HepG2 (cell line): ENCODE data around the gene ATG13. TPM values are rescaled to one million over a fixed set of nuclear protein-coding genes. Genes with fewer than 3 reads are reported as not detected.

ENCODE experiments used
- CCAR2 ChIP-seq: fragments of 200-400 bp; formaldehyde crosslinking; optimal IDR thresholded peaks from 2 replicates; pipeline ENCODE3; 2018; ENCODE audit warnings: low read depth, mild to moderate bottlenecking, low read length, moderate library complexity
- CSRNP1 ChIP-seq: sonication (generic); formaldehyde crosslinking; IDR thresholded peaks from 2 replicates; pipeline ENCODE4 v1.8.1; 2023; ENCODE audit warnings: mild to moderate bottlenecking, missing genetic modification reagents
- DMAP1 ChIP-seq: IDR thresholded peaks from 2 replicates; pipeline ENCODE4 v1.6.1; 2016
- DNMT3B ChIP-seq: conservative IDR thresholded peaks from 2 replicates; pipeline ENCODE4 v1.6.1; 2016; ENCODE audit warnings: missing biosample characterization, control low read depth
- FOXJ3 ChIP-seq: sonication (generic); formaldehyde crosslinking; IDR thresholded peaks from 2 replicates; pipeline ENCODE4 v1.4.0; 2020; ENCODE audit warnings: missing genetic modification reagents, mild to moderate bottlenecking, borderline replicate concordance
- FOXP1 ChIP-seq, 2 experiments: fragments of 450-650 bp in 1 of 2; IDR thresholded peaks; 2 replicates each; pipeline ENCODE4 v1.6.1; 2017 to 2018; ENCODE audit warnings: antibody characterized with exemption in 1 of 2
- GTF2F1 ChIP-seq: fragments of 150-350 bp; IDR thresholded peaks from 2 replicates; pipeline ENCODE4 v1.6.1; 2014; ENCODE audit warnings: low read length
- HDAC1 ChIP-seq: sonication (generic); formaldehyde crosslinking; IDR thresholded peaks from 2 replicates; pipeline ENCODE4 v1.5.1; 2020; ENCODE audit warnings: mild to moderate bottlenecking, missing genetic modification reagents
- HOXA5 ChIP-seq: sonication (generic); formaldehyde crosslinking; IDR thresholded peaks from 2 replicates; pipeline ENCODE4 v1.4.0; 2020; ENCODE audit warnings: missing genetic modification reagents
- KLF13 ChIP-seq: sonication (generic); formaldehyde crosslinking; IDR thresholded peaks from 2 replicates; pipeline ENCODE4 v1.4.0; 2020; ENCODE audit warnings: mild to moderate bottlenecking, missing genetic modification reagents
- NR2F6 ChIP-seq, 2 experiments: IDR thresholded peaks; 2 replicates each; pipeline ENCODE4 v1.6.1; 2016; ENCODE audit warnings: antibody characterized with exemption in 1 of 2, mild to moderate bottlenecking in 1 of 2
- PHF21A ChIP-seq: sonication (generic); formaldehyde crosslinking; IDR thresholded peaks from 2 replicates; pipeline ENCODE4 v1.5.0; 2020; ENCODE audit warnings: mild to moderate bottlenecking, missing genetic modification reagents
- RXRA ChIP-seq: sonication (generic); formaldehyde crosslinking; IDR thresholded peaks from 2 replicates; pipeline ENCODE4 v1.5.1; 2020; ENCODE audit warnings: missing genetic modification reagents
- SKI ChIP-seq: fragments of 450-650 bp; IDR thresholded peaks from one replicate; pipeline ENCODE4 v1.6.1; 2018; ENCODE audit warnings: mild to moderate bottlenecking; ENCODE audit not compliant: partially characterized antibody
- SOX13 ChIP-seq, 3 experiments: fragments of 450-650 bp in 1 of 3; sonication (generic) in 1 of 3; formaldehyde crosslinking in 1 of 3; IDR thresholded peaks in 2 of 3; conservative IDR thresholded peaks in 1 of 3; 2 replicates each; pipeline versions ENCODE4 v1.5.0 to v1.6.1; 2016 to 2020; ENCODE audit warnings: antibody characterized with exemption in 1 of 3, mild to moderate bottlenecking in 1 of 3, missing compliant biosample characterization in 1 of 3, missing genetic modification reagents in 1 of 3, moderate library complexity in 1 of 3
- SOX5 ChIP-seq: IDR thresholded peaks from 2 replicates; pipeline ENCODE4 v1.6.1; 2016; ENCODE audit warnings: borderline replicate concordance
- YEATS2 ChIP-seq: sonication (generic); formaldehyde crosslinking; IDR thresholded peaks from 2 replicates; pipeline ENCODE4 v1.4.0; 2020; ENCODE audit warnings: missing genetic modification reagents, borderline replicate concordance
- ZBTB7B ChIP-seq: sonication (generic); formaldehyde crosslinking; IDR thresholded peaks from 2 replicates; pipeline ENCODE4 v1.4.0; 2020; ENCODE audit warnings: missing genetic modification reagents
- ZFY ChIP-seq: sonication (generic); formaldehyde crosslinking; IDR thresholded peaks from 2 replicates; pipeline ENCODE4 v1.4.0; 2020; ENCODE audit warnings: missing genetic modification reagents
- ZNF12 ChIP-seq: sonication (generic); formaldehyde crosslinking; IDR thresholded peaks from 2 replicates; pipeline ENCODE4 v1.5.0; 2020; ENCODE audit warnings: missing genetic modification reagents
- ZNF124 ChIP-seq: sonication (generic); formaldehyde crosslinking; IDR thresholded peaks from 2 replicates; pipeline ENCODE4 v1.4.0; 2020; ENCODE audit warnings: missing genetic modification reagents
- ZNF224 ChIP-seq: sonication (generic); formaldehyde crosslinking; IDR thresholded peaks from 2 replicates; pipeline ENCODE4 v1.5.0; 2020; ENCODE audit warnings: mild to moderate bottlenecking, missing genetic modification reagents
- ZNF30 ChIP-seq: sonication (generic); formaldehyde crosslinking; IDR thresholded peaks from 2 replicates; pipeline ENCODE4 v1.5.0; 2020; ENCODE audit warnings: mild to moderate bottlenecking, missing genetic modification reagents
- ZNF510 ChIP-seq: sonication (generic); formaldehyde crosslinking; IDR thresholded peaks from 2 replicates; pipeline ENCODE4 v1.4.0; 2020; ENCODE audit warnings: low read depth, mild to moderate bottlenecking, missing genetic modification reagents
- ZNF576 ChIP-seq: sonication (generic); formaldehyde crosslinking; IDR thresholded peaks from 2 replicates; pipeline ENCODE4 v1.4.0; 2020; ENCODE audit warnings: mild to moderate bottlenecking, missing genetic modification reagents
- ZNF614 ChIP-seq: IDR thresholded peaks from 2 replicates; pipeline ENCODE4 v1.6.1; 2018; ENCODE audit warnings: missing biosample characterization, missing genetic modification reagents, inconsistent platforms, borderline replicate concordance
- ZUFSP ChIP-seq: sonication (generic); formaldehyde crosslinking; IDR thresholded peaks from 2 replicates; pipeline ENCODE4 v1.9.0; 2021; ENCODE audit warnings: missing genetic modification reagents, mild to moderate bottlenecking, borderline replicate concordance
- polyA plus RNA-seq, 8 experiments: library from polyadenylated mRNA; depleted of rRNA in 3 of 8; stranded (reverse) in 7 of 8; unstranded in 1 of 8; fragments of >200 nt; fragmentation: Illumina TruSeq in 4 of 8; extraction: Trizol in 4 of 8; gene quantifications; 2 replicates each; pipeline versions ENCODE4 v1.2.1 to v1.2.3, GENCODE V29; 2011 to 2016; ENCODE audit warnings: low read depth in 4 of 8, missing spikeins in 1 of 8, mixed read lengths in 1 of 8; ENCODE audit not compliant: insufficient read depth in 1 of 8
- total RNA-seq, 5 experiments: library from RNA; depleted of rRNA; stranded (reverse); fragments of >200 nt; fragmentation: Illumina TruSeq; extraction: Trizol; gene quantifications; 2 replicates each; pipeline ENCODE4 v1.2.3, GENCODE V29; 2016; ENCODE audit warnings: low read depth in 1 of 5
- TF ChIP-seq, protein P1 (sequence below), 2 experiments: fragments of 450-650 bp in 1 of 2; sonication (generic) in 1 of 2; formaldehyde crosslinking; IDR thresholded peaks; 2 replicates each; pipeline versions ENCODE4 v1.5.0 to v1.8.0; 2020 to 2022; ENCODE audit warnings: mild to moderate bottlenecking in 1 of 2, missing genetic modification reagents in 1 of 2

Gene ATG13
- total and polyA plus RNA-seq, 2 of the 13 experiments (the other 11 are each of a cell fraction or from before 2014, with no cell fraction given): 55.0 to 77.3 TPM

DNA sequence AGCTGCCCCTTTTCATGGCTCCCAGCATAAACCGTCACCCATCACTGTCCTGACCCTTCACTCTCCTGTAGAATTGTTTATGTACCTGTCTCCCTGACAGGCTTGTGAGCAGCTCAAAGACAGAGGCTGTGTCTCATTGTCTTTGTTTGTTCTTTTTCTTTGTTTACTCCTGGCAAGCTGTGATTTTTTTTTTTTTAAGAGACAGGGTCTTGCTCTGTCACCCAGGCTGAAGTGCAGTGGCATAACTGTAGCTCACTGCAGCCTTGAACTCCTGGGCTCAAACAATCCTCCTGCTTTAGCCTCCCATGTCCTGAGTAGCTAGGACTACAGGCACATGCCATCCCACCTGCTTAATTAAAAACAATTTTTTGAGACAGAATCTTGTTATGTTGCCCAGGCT lies 73.3 kb downstream of the ATG13 start (continued):
- TF ChIP-seq ZNF510 (CRISPR knock-in tag) (no peak), NR2F6 (IDR thresholded peaks at IDR 0.05) (peak; percentile 37), NR2F6 (CRISPR knock-in tag; IDR thresholded peaks at IDR 0.05) (0 out of 2 replicates have a peak, but pooled peaks have one; percentile 10), HOXA5 (CRISPR knock-in tag) (no peak), FOXJ3 (0 out of 2 replicates have a peak, but pooled peaks have one; percentile 34), SKI (peak; percentile 52), DNMT3B (CRISPR knock-in tag) (no peak), FOXP1 (IDR thresholded peaks at IDR 0.05) (no peak; the same call in 1 of the 2 replicates), FOXP1 (CRISPR knock-in tag; IDR thresholded peaks at IDR 0.05) (peak; percentile 83), SOX5 (peak; percentile 84), ZNF12 (CRISPR knock-in tag) (no peak), CSRNP1 (CRISPR knock-in tag) (no peak), DMAP1 (CRISPR knock-in tag) (no peak), ZBTB7B (CRISPR knock-in tag) (no peak), ZNF614 (CRISPR knock-in tag) (0 out of 2 replicates have a peak, but pooled peaks have one; percentile 50), RXRA (CRISPR knock-in tag) (peak; percentile 27; the same call in 1 of the 2 replicates), KLF13 (no peak), ZUFSP (CRISPR knock-in tag) (no peak), ZNF576 (CRISPR knock-in tag) (no peak), YEATS2 (CRISPR knock-in tag) (no peak), GTF2F1 (no peak), ZFY (CRISPR knock-in tag) (no peak), ZNF224 (CRISPR knock-in tag) (no peak), CCAR2 (no peak), HDAC1 (CRISPR knock-in tag) (peak; percentile 43; the same call in 1 of the 2 replicates), ZNF124 (CRISPR knock-in tag) (no peak), PHF21A (CRISPR knock-in tag) (peak; percentile 68), SOX13 (IDR thresholded peaks at IDR 0.05) (0 out of 2 replicates have a peak, but pooled peaks have one; percentile 36), SOX13 (CRISPR knock-in tag; conservative IDR thresholded peaks at IDR 0.05 in 1 of 2, IDR thresholded peaks at IDR 0.05 in 1 of 2) (peak in 1 of 2 experiments; percentile 83; a peak in 2 of 4 replicates), ZNF30 (CRISPR knock-in tag) (no peak)
- TF ChIP-seq, protein P1, sequence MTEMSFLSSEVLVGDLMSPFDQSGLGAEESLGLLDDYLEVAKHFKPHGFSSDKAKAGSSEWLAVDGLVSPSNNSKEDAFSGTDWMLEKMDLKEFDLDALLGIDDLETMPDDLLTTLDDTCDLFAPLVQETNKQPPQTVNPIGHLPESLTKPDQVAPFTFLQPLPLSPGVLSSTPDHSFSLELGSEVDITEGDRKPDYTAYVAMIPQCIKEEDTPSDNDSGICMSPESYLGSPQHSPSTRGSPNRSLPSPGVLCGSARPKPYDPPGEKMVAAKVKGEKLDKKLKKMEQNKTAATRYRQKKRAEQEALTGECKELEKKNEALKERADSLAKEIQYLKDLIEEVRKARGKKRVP (CRISPR knock-in tag; IDR thresholded peaks at IDR 0.05): no peak
